AG10803 (cell line): ENCODE measurements around the gene COX6B2.
A peak's percentile ranks its signal among the peaks of the same experiment; 100 is the strongest.

Experiments
- DNase-seq: peaks from one replicate; pipeline ENCODE4 v3.0.0; 2010; ENCODE audit warnings: low read depth
- H3K4me3 ChIP-seq: 2 replicates; pipeline ENCODE4 v1.5.1; 2011; ENCODE audit warnings: mild to moderate bottlenecking, low read length, control low read depth
- CTCF ChIP-seq: conservative IDR thresholded peaks from 2 replicates; pipeline ENCODE4 v1.5.1; 2011; ENCODE audit warnings: mild to moderate bottlenecking, low read length, control low read depth, inconsistent platforms

Gene COX6B2

GRCh38 chr19:55370305-55370988 is 15.9 kb upstream of the COX6B2 start, which contains the start of gene IL11:
Gene IL11 (minus strand): TSS chr19:55370463. CDS start chr19:55370310, 153 bp downstream.
- peak; percentile 37 for DNase-seq
- no peak for TF ChIP-seq CTCF
- peak within 1 kb of the TSS; percentile 81 for H3K4me3 ChIP-seq

GRCh38 chr19:55369653-55370304 is 15.3 kb upstream of the COX6B2 start:
- no peak for TF ChIP-seq CTCF
- peak overlapping the region; percentile 81 for H3K4me3 ChIP-seq
- DNase-seq: peak; percentile 79

GRCh38 chr19:55368701-55369563 is 14.4 kb upstream of the COX6B2 start:
- peak overlapping the region; percentile 64 for H3K4me3 ChIP-seq
- peak; percentile 71 for DNase-seq
- no peak for TF ChIP-seq CTCF

- no peak overlapping the region for H3K4me3 ChIP-seq
- no peak for TF ChIP-seq CTCF
Observed at GRCh38 chr19:55368106-55368505, 13.6 kb upstream of the COX6B2 start.

GRCh38 chr19:55366790-55367189 is 12.3 kb upstream of the COX6B2 start:
- no peak for TF ChIP-seq CTCF
- H3K4me3 ChIP-seq: no peak overlapping the region
- DNase-seq: no peak

More at GRCh38 chr19:55368106-55368505, 13.6 kb upstream of the COX6B2 start:
- DNase-seq: no peak

GRCh38 chr19:55365964-55366363 is 11.4 kb upstream of the COX6B2 start:
- no peak for DNase-seq
- no peak overlapping the region for H3K4me3 ChIP-seq
- TF ChIP-seq CTCF: no peak
